ENCODE results near the gene DDIAS. TPM values are rescaled to one million over a fixed set of nuclear protein-coding genes. Genes with fewer than 3 reads are reported as not detected.
"Not testable (repeated sequence)": the region's sequence is repeated elsewhere in the genome, so short reads cannot be mapped to it uniquely, and the experiment has no call there.

The DDIAS gene
- total RNA-seq, 1 experiment from 2014 or later, result 17.1 TPM

- no peak overlapping the region for H3K27ac ChIP-seq (ENCODE audit: low read depth, low read length)
- H3K27me3 ChIP-seq (ENCODE audit: insufficient read depth, low read length), result no peaks in the 10 kb centered on the region
- CTCF ChIA-PET, result no interaction called here
- no peaks in the 10 kb centered on the region; a peak in 1 of 4 replicates for H3K9me3 ChIP-seq (ENCODE audit: control insufficient read depth in 1 of 2, insufficient read depth in 1 of 2, low read depth in 1 of 2, low read length in 2 of 2)
- H3K36me3 ChIP-seq (ENCODE audit: control insufficient read depth in 1 of 2, insufficient read depth in 2 of 2, low read length in 2 of 2), result no peaks in the 10 kb centered on the region
- H3K79me2 ChIP-seq (ENCODE audit: insufficient read depth, low read length), result no peaks in the 10 kb centered on the region
- POLR2A ChIA-PET, result no interaction called here
- no peak overlapping the region for H2AFZ ChIP-seq (ENCODE audit: low read depth, low read length, poor library complexity, severe bottlenecking)
- intact Hi-C loops (cut with micrococcal nuclease), result no loop called here
- no TSS peak for BruUV-seq (replicated peaks)
- H3K4me1 ChIP-seq (ENCODE audit: control insufficient read depth in 1 of 2, insufficient read depth in 2 of 2, low read length in 2 of 2), result no peaks in the 10 kb centered on the region
- RAD21 ChIA-PET (ENCODE audit: low non-redundant PET in 1 of 2, low total read pairs in 2 of 2, uncharacterized antibody in 2 of 2, unreplicated experiment in 2 of 2), result no interaction called here
- no peak overlapping the region for H3K9ac ChIP-seq (ENCODE audit: low read length)
- no peaks in the 10 kb centered on the region for H3K9me2 ChIP-seq (ENCODE audit: insufficient read depth)
- ATAC-seq (no peak), DNase-seq (ENCODE audit: low read depth, low spot score) (no peak)
- H4K20me1 ChIP-seq (ENCODE audit: insufficient read depth), result no peaks in the 10 kb centered on the region
- TF ChIP-seq, protein P1, sequence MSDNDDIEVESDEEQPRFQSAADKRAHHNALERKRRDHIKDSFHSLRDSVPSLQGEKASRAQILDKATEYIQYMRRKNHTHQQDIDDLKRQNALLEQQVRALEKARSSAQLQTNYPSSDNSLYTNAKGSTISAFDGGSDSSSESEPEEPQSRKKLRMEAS (IDR thresholded peaks at IDR 0.05), result no peak
- no peak for TF ChIP-seq POLR2A (IDR thresholded peaks at IDR 0.05; ENCODE audit: borderline replicate concordance, extremely low read depth, insufficient read depth, insufficient read length)
- TF ChIP-seq CBX3 (IDR thresholded peaks at IDR 0.05; ENCODE audit: low read depth), result no peak
- no peak for TF ChIP-seq YY1 (IDR thresholded peaks at IDR 0.05; ENCODE audit: extremely low read depth, insufficient replicate concordance, low read depth, low read length)
- TF ChIP-seq ELF1 (IDR thresholded peaks at IDR 0.05; ENCODE audit: borderline replicate concordance, low read depth), result no peak
- TF ChIP-seq EGR1 (IDR thresholded peaks at IDR 0.05; ENCODE audit: low read depth), result no peak
- TF ChIP-seq JUND (IDR thresholded peaks at IDR 0.05), result no peak
- TF ChIP-seq CTCF (IDR thresholded peaks at IDR 0.05 in 2 of 3, conservative IDR thresholded peaks at IDR 0.05 in 1 of 3; ENCODE audit: borderline replicate concordance in 1 of 3, insufficient read depth in 1 of 3, low read depth in 2 of 3, low read length in 2 of 3), result no peak
- TF ChIP-seq FOSL1 (IDR thresholded peaks at IDR 0.05; ENCODE audit: low read depth), result no peak
- no peak for TF ChIP-seq EZH2phosphoT487 (IDR thresholded peaks at IDR 0.05; ENCODE audit: borderline replicate concordance)
- no peak for TF ChIP-seq ZBTB33 (IDR thresholded peaks at IDR 0.05; ENCODE audit: extremely low read depth, insufficient replicate concordance, low read length)
- TF ChIP-seq TCF7L2 (IDR thresholded peaks at IDR 0.05; ENCODE audit: borderline replicate concordance, extremely low read depth, insufficient read depth, insufficient read length), result no peak
- no peak for TF ChIP-seq SRF (IDR thresholded peaks at IDR 0.05; ENCODE audit: low read depth)
- no peak overlapping the region for H3K4me3 ChIP-seq (replicated peaks in 1 of 2; ENCODE audit: low read depth in 1 of 2, low read length in 2 of 2)
- H3K4me2 ChIP-seq (ENCODE audit: low read length), result no peak overlapping the region
Observed at GRCh38 chr11:82949352-82949751, 47.8 kb downstream of the DDIAS start.

- H2AFZ ChIP-seq (ENCODE audit: low read depth, low read length, poor library complexity, severe bottlenecking); CTCF ChIA-PET; H3K79me2 ChIP-seq (ENCODE audit: insufficient read depth, low read length); BruUV-seq (replicated peaks); H4K20me1 ChIP-seq (ENCODE audit: insufficient read depth); intact Hi-C loops (cut with micrococcal nuclease); H3K9ac ChIP-seq (ENCODE audit: low read length); H3K27ac ChIP-seq (ENCODE audit: low read depth, low read length); POLR2A ChIA-PET; ATAC-seq; H3K4me1 ChIP-seq (ENCODE audit: control insufficient read depth in 1 of 2, insufficient read depth in 2 of 2, low read length in 2 of 2); H3K36me3 ChIP-seq (ENCODE audit: control insufficient read depth in 1 of 2, insufficient read depth in 2 of 2, low read length in 2 of 2); H3K9me3 ChIP-seq (ENCODE audit: control insufficient read depth in 1 of 2, insufficient read depth in 1 of 2, low read depth in 1 of 2, low read length in 2 of 2); DNase-seq (ENCODE audit: low read depth, low spot score); RAD21 ChIA-PET (ENCODE audit: low non-redundant PET in 1 of 2, low total read pairs in 2 of 2, uncharacterized antibody in 2 of 2, unreplicated experiment in 2 of 2); H3K4me2 ChIP-seq (ENCODE audit: low read length); H3K27me3 ChIP-seq (ENCODE audit: insufficient read depth, low read length); H3K9me2 ChIP-seq (ENCODE audit: insufficient read depth); H3K4me3 ChIP-seq (replicated peaks in 1 of 2; ENCODE audit: low read depth in 1 of 2, low read length in 2 of 2): not testable (repeated sequence)
Observed at GRCh38 chr11:82950502-82950901, 49.0 kb downstream of the DDIAS start.

Data from HCT116 (cell line).